GM13977 (cell line): ENCODE data around the gene NPAS3.

Experiments
- DNase-seq: peaks from one replicate; pipeline ENCODE4 v3.0.0; 2012; ENCODE audit warnings: low spot score
- in situ Hi-C: fragments of 300-500 bp; cut with MboI; formaldehyde crosslinking; loops from one replicate; pipeline ENCODE4 v1.12.0; 2022; ENCODE audit warnings: low sequenced_read_pairs, low pct_unique_long_range_greater_than_20kb, mixed read lengths, inconsistent platforms; ENCODE audit not compliant: unreplicated experiment
- TF ChIP-seq, protein P1 (sequence below): IDR thresholded peaks from 2 replicates; pipeline ENCODE4 v1.5.1; 2012; ENCODE audit warnings: mild to moderate bottlenecking, control low read depth; ENCODE audit not compliant: insufficient read depth; ENCODE audit errors: extremely low read depth, missing control alignments

NPAS3 gene

DNA sequence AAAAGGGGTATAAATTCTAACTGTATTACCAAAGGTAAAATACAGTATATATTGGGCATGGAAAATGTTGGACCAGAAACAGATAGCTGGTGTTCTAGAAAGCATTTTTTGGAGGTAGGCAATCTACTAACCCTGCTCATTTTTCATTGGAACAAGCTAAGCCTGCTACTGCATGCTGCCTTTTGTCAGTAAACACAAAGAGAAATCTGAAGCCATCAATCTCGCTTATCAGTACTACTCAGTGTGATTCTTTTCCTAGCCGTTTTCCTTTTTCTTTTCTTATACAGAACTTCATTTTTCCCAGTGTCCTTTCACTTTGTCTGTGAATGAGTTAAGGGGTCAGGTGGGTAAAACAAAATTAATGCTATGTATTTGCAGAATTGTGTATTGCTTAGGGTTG is 312.3 kb downstream of the NPAS3 start:
- TF ChIP-seq, protein P1, sequence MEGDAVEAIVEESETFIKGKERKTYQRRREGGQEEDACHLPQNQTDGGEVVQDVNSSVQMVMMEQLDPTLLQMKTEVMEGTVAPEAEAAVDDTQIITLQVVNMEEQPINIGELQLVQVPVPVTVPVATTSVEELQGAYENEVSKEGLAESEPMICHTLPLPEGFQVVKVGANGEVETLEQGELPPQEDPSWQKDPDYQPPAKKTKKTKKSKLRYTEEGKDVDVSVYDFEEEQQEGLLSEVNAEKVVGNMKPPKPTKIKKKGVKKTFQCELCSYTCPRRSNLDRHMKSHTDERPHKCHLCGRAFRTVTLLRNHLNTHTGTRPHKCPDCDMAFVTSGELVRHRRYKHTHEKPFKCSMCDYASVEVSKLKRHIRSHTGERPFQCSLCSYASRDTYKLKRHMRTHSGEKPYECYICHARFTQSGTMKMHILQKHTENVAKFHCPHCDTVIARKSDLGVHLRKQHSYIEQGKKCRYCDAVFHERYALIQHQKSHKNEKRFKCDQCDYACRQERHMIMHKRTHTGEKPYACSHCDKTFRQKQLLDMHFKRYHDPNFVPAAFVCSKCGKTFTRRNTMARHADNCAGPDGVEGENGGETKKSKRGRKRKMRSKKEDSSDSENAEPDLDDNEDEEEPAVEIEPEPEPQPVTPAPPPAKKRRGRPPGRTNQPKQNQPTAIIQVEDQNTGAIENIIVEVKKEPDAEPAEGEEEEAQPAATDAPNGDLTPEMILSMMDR: no peak
- in situ Hi-C loops: no loop called here
- no peak for DNase-seq

DNA sequence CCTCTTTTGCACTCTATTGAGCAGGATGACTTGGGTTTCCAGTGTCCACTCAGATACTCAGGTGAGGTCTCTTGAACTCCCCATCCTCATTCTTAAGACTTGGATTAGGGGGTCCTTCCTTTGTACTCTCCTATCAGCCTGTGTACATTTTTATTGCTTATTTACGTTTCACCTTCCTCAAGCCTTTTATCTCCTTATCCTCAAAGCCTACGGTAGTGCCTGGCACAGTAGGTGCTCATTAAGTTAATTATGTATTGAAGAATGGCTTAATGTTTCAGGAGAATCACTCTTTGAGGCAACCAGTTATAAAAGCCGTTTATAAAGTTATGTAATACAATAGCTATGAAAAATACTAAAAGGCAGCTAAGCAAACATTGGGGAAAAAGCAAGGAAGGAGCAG is 315.7 kb downstream of the NPAS3 start:
- DNase-seq: no peak
- TF ChIP-seq, protein P1: no peak
- in situ Hi-C loops: no loop called here

DNA sequence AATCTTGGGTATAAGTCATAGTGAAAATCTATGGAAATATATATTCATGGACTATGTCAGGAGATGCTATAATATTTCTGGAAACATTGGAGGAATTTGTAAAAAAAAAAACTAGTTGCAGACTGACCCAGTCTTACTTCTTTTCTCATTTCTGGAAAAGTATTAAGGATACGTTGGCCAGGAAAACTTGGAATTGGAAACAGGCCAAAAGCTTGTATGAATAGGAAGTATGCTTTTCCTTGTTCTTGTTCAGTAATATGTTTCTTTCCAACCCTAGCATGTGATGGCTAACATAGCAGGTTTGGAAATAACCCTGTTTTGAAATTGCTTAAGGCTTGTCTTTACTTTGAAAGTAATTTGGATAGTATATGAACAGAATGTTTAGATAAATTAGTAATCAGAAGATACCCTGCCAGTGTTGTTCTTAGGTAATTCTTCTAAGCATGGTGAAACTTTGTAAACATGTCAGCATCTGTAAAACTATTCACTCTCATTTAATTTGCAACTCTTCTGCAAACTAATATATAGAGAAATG is 316.2 kb downstream of the NPAS3 start:
- TF ChIP-seq, protein P1: no peak
- DNase-seq: no peak
- in situ Hi-C loops: no loop called here

DNA sequence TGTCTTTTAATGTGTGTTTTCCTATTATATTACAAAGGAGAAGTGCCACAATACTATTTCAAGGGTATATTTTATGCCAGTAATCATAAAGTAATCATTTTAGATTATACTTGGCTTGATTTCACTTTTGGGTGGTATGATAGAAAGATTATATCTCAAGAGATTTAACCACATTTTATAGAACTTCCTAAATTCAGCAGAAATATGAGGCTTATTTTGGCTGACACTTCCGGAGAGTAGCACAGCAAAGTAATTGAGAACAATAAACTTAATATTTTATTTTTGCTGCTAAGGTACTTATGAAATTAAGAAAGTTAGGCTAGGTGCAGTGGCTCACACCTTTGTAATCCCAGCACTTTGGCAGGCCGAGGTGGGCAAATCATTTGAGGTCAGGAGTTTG is 319.1 kb downstream of the NPAS3 start:
- in situ Hi-C loops: no loop called here
- TF ChIP-seq, protein P1: no peak
- no peak for DNase-seq

DNA sequence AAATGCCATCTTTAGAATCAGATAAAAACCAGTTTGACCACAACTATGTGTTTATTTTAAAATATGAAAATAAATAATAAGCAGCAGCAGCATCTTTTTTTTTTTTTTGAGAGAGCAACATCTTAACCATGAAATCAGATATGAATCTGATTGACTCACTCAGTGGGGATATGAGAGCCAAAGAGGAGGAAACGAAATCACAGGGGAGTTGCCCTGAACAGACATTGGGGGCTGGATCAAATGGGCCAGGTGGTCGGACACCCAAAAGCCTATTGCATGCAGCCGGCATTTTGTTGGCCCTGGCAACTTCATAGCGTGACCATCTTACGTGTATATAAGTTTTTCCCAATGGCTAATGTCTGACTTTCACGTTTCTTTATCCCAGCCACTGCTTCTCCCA is 321.1 kb downstream of the NPAS3 start:
- no peak for DNase-seq
- in situ Hi-C loops: no loop called here
- TF ChIP-seq, protein P1: no peak

DNA sequence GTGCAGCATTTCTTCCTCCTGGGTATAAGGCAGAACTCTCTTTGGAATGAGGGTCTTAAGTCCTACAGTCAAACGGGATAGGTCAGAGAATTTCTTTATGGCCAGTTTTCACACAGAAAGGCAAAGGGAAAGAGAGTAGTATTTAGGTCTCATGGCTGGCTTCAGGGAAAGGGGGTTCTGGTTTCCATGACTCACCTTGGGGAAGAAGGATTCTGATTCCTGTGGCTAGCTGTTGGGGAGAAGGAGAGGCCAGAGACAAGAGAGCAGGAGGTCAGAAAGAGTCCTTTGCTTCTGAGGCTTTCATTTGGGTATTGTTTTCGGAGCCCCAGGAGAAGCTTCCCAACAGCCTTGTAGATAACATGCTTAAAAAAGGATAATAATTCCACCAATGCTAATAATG is 332.5 kb downstream of the NPAS3 start:
- in situ Hi-C loops: no loop called here
- no peak for DNase-seq
- TF ChIP-seq, protein P1: no peak

DNA sequence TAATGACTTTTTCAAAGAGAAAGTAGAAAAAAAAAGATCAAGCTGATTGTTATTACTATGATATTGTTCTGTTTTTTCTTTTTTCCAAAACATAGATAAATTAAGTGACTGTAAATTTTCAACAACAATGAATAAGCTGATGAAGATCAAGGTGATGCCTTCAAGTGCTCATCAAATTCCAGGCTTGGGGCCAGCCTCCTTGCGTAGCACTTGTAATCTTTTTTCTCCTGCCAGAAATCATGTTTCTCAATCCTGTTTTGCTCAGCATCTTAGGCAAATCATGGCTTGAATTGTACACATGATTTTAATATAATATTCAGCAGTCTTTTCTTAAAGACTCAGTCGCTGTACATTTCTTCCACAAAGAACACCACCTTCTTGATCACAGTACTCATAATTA is 333.2 kb downstream of the NPAS3 start:
- TF ChIP-seq, protein P1: no peak
- in situ Hi-C loops: no loop called here
- DNase-seq: no peak
